ENCODE results near the gene ABTB2.

GRCh38 chr11:34329876-34330275 lies 27.9 kb downstream of the ABTB2 start:
- TF ChIP-seq POLR2A (IDR thresholded peaks at IDR 0.05) (no peak), POLR2AphosphoS5 (IDR thresholded peaks at IDR 0.05) (no peak), CTCF (IDR thresholded peaks at IDR 0.05) (no peak), EP300 (IDR thresholded peaks at IDR 0.05) (no peak)
